Measurements from ENCODE around the gene CCDC148.

- TF ChIP-seq REST (IDR thresholded peaks at IDR 0.05; ENCODE audit: low read depth) (no peak), YY1 (IDR thresholded peaks at IDR 0.05; ENCODE audit: low read depth) (no peak), USF1 (IDR thresholded peaks at IDR 0.05) (no peak), CREB1 (IDR thresholded peaks at IDR 0.05; ENCODE audit: low read depth) (no peak), EP300 (IDR thresholded peaks at IDR 0.05; ENCODE audit: borderline replicate concordance) (no peak), MAX (IDR thresholded peaks at IDR 0.05) (no peak), RAD21 (IDR thresholded peaks at IDR 0.05; ENCODE audit: low read depth) (no peak), EGR1 (IDR thresholded peaks at IDR 0.05) (no peak), CEBPB (IDR thresholded peaks at IDR 0.05) (no peak)
Observed at GRCh38 chr2:158412206-158412605, 44.3 kb downstream of the CCDC148 start.

All from Ishikawa (cell line).